OCI-M2 (cell line): Measurements from ENCODE around the gene GPR173.

Experiments
- DNase-seq: peaks from one replicate; lab custom pipeline; 2025; ENCODE audit not compliant: unreplicated experiment; lab: John Stamatoyannopoulos, UW

GPR173 gene

DNA sequence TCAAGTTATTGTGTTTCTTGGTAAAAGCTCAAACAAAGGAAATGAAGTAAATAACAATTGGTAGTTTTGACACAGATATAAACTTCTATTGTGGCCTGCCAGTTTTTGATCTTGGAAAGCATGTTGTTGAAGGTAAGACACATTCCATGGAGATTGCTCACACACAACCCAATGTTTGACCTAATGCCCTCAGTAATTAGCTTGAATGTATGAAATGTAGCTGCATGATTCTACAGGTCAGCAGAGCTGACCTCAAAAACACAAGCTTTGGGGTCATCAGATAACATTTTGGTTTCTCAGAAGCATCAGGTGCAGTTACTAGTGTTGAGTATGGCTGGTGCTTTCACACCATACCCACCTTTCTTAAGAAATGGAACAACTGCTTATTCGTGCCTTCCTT is 16.5 kb downstream of the GPR173 start:
- no peak for DNase-seq

DNA sequence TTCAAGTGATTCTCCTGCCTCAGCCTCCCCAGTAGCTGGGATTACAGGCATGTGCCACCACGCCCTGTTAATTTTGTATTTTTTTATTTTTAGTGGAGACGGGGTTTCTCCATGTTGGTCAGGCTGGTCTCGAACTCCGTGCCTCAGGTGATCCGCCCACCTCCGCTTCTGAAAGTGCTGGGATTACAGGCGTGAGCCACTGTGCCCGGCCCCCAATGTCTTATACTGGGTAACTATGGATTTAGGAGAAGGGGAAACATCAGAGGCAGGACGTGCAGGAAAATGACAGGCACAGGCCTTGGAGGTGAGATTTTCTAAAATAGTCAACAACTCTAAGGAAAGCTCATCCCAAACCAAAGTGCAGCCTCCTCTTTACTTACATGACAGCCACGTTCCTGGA is 22.5 kb downstream of the GPR173 start:
- no peak for DNase-seq

- DNase-seq: peak; percentile 73
Observed at GRCh38 chrX:53071604-53072417, 23.2 kb downstream of the GPR173 start.

- no peak for DNase-seq
Observed at GRCh38 chrX:53072418-53073114, 24.0 kb downstream of the GPR173 start.

GRCh38 chrX:53073115-53073586 is 24.6 kb downstream of the GPR173 start:
- no peak for DNase-seq

- DNase-seq: no peak
Observed at GRCh38 chrX:53075011-53075410, 26.4 kb downstream of the GPR173 start.

GRCh38 chrX:53076671-53077070 is 28.1 kb downstream of the GPR173 start:
- no peak for DNase-seq

GRCh38 chrX:53077207-53078197 is 28.9 kb downstream of the GPR173 start:
- no peak for DNase-seq

- no peak for DNase-seq
Observed at GRCh38 chrX:53078943-53079342, 30.4 kb downstream of the GPR173 start.

GRCh38 chrX:53080628-53081580 is 32.3 kb downstream of the GPR173 start:
- no peak for DNase-seq

DNA sequence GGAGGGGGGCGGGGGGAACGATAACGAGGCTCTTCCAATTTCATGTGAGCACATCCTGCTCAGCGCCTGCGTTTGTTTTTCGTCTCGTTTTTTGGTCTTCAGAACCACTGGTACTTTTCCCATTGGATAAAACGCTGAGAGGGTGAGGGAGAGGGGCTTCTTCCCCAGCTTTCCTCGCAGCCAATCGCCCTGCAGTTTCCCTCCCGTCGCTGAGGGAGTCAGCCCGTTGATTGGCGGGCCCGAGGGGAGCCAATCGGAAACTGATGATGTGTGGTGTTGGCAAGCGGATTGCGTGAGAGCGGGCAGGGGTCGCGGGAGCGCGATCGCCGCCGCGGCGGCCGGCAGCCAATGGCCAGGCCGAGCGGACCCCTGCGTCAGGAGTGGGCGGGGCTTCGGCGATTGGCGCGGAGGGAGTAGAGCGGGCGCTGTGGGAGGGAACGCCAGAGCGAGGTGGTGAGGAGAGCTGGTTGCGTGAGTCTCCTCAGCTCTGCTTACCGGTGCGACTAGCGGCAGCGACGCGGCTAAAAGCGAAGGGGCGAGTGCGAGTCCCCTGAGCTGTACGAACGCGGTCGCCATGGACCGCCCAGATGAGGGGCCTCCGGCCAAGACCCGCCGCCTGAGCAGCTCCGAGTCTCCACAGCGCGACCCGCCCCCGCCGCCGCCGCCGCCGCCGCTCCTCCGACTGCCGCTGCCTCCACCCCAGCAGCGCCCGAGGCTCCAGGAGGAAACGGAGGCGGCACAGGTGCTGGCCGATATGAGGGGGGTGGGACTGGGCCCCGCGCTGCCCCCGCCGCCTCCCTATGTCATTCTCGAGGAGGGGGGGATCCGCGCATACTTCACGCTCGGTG is 33.6 kb downstream of the GPR173 start, which contains the start of gene TSPYL2:
Gene TSPYL2 (plus strand): TSS at position 443 of the 848 bp plus-strand sequence. CDS start 132 bp downstream, at position 575.
- DNase-seq: peak; percentile 90

DNA sequence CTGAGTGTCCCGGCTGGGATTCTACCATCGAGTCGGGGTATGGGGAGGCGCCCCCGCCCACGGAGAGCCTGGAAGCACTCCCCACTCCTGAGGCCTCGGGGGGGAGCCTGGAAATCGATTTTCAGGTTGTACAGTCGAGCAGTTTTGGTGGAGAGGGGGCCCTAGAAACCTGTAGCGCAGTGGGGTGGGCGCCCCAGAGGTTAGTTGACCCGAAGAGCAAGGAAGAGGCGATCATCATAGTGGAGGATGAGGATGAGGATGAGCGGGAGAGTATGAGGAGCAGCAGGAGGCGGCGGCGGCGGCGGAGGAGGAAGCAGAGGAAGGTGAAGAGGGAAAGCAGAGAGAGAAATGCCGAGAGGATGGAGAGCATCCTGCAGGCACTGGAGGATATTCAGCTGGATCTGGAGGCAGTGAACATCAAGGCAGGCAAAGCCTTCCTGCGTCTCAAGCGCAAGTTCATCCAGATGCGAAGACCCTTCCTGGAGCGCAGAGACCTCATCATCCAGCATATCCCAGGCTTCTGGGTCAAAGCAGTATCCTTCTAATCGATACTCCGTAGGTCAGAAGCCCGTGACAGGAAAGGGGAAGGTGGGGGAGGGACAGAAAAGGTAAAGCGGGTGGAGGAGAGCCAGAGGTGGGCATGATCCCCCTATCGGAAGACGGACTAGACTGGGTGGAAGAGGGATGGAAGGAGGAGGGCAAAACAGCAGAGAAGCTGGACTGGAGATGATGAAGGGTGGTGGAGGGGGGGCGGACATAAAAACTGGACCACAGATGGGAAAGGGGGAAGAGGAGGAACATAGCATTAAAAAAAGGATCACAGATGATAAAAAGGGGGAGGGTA is 34.4 kb downstream of the GPR173 start:
- no peak for DNase-seq

DNA sequence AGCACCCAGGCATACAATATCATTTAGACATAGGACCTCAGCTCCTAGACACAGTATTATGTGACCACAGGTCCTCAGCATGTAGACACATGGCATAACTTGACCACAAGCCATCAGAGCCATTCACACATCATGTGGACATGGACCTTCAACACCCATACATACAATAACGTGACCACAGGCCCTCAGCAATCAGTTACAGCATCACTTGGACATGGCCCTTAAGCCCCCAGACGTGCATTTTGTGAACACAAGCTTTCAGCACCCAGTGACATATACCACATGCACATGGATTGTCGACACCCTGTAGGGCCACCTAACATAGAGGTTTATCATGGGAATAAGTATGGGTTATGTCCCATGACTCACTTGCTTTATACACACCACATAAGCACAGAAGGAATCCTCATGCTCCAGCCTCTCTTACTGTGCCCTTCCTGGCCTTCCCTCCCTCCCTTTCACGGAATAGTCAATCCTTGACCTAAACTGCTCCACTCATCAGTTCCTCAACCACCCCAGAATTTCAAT is 35.5 kb downstream of the GPR173 start:
- no peak for DNase-seq

- no peak for DNase-seq
Observed at GRCh38 chrX:53084863-53085262, 36.3 kb downstream of the GPR173 start.

- DNase-seq: no peak
Observed at GRCh38 chrX:53085661-53086229, 37.2 kb downstream of the GPR173 start.

GRCh38 chrX:53086464-53086863 is 37.9 kb downstream of the GPR173 start:
- no peak for DNase-seq

DNA sequence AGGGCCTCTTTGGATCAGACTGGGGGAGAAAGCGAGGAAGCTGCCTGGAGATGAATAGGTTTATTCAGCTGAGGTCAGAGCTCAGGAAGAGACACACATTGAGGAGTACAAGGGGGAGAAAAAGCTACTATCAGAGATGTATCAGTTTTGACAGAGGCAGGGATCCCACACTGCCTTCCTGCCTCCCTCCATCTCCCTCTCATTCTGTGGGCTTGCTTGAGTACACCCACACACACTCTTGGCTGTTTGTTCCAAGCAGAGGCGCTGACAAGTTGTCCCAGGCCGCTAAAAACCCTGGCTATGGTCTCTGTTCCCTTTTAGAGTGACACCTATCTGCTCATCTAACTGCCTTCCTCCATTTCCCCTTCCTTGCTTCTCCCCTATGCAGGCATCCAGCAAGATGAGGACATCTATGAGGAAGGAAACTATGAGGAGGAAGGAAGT is 38.8 kb downstream of the GPR173 start:
- DNase-seq: no peak
